ENCODE data around the gene MTMR4. TPM values are rescaled to one million over a fixed set of nuclear protein-coding genes. Genes with fewer than 3 reads are reported as not detected.
A peak's percentile ranks its signal among the peaks of the same experiment; 100 is the strongest.
"Not testable (repeated sequence)": the region's sequence is repeated elsewhere in the genome, so short reads cannot be mapped to it uniquely, and the experiment has no call there.

Gene MTMR4
- total RNA-seq: 51.5 and 80.0 TPM in 2 replicates

GRCh38 chr17:58513965-58514769 lies at the start of gene MTMR4:
MTMR4 (minus strand) TSS chr17:58514638; CDS start chr17:58514407, 231 bp downstream.
- DNase-seq (ENCODE audit: low read depth, low spot score): no peak

GRCh38 chr17:58560511-58560910 lies 46.1 kb upstream of the MTMR4 start:
- no peak for DNase-seq (ENCODE audit: low read depth, low spot score)

GRCh38 chr17:58557981-58558380 lies 43.5 kb upstream of the MTMR4 start:
- DNase-seq (ENCODE audit: low read depth, low spot score): no peak

GRCh38 chr17:58556833-58557250 lies 42.4 kb upstream of the MTMR4 start:
- no peak for DNase-seq (ENCODE audit: low read depth, low spot score)

GRCh38 chr17:58555109-58555508 lies 40.7 kb upstream of the MTMR4 start:
- DNase-seq (ENCODE audit: low read depth, low spot score): not testable (repeated sequence)

GRCh38 chr17:58541249-58541648 lies 26.8 kb upstream of the MTMR4 start:
- no peak for DNase-seq (ENCODE audit: low read depth, low spot score)

- DNase-seq (ENCODE audit: low read depth, low spot score): no peak
These were observed 25.3 kb upstream of the MTMR4 start for GRCh38 chr17:58539698-58540097.

GRCh38 chr17:58538811-58539409 lies 24.5 kb upstream of the MTMR4 start:
- DNase-seq (ENCODE audit: low read depth, low spot score): no peak

- DNase-seq (ENCODE audit: low read depth, low spot score): no peak
These were observed 22.8 kb upstream of the MTMR4 start for GRCh38 chr17:58537266-58537665.

- DNase-seq (ENCODE audit: low read depth, low spot score): no peak
These were observed 22.1 kb upstream of the MTMR4 start for GRCh38 chr17:58536542-58536941.

GRCh38 chr17:58535431-58535830 lies 21.0 kb upstream of the MTMR4 start:
- no peak for DNase-seq (ENCODE audit: low read depth, low spot score)

GRCh38 chr17:58534901-58535421 lies 20.5 kb upstream of the MTMR4 start:
- no peak for DNase-seq (ENCODE audit: low read depth, low spot score)

GRCh38 chr17:58534331-58534730 lies 19.9 kb upstream of the MTMR4 start:
- DNase-seq (ENCODE audit: low read depth, low spot score): no peak

- DNase-seq (ENCODE audit: low read depth, low spot score): no peak
These were observed 19.3 kb upstream of the MTMR4 start for GRCh38 chr17:58533616-58534188.

GRCh38 chr17:58532555-58532951 lies 18.1 kb upstream of the MTMR4 start:
- no peak for DNase-seq (ENCODE audit: low read depth, low spot score)

- no peak for DNase-seq (ENCODE audit: low read depth, low spot score)
These were observed 17.5 kb upstream of the MTMR4 start for GRCh38 chr17:58531661-58532554.

GRCh38 chr17:58531122-58531521 lies 16.7 kb upstream of the MTMR4 start:
- DNase-seq (ENCODE audit: low read depth, low spot score): no peak

- no peak for DNase-seq (ENCODE audit: low read depth, low spot score)
These were observed 16.2 kb upstream of the MTMR4 start for GRCh38 chr17:58530655-58531054.

GRCh38 chr17:58529275-58529674 lies 14.8 kb upstream of the MTMR4 start:
- DNase-seq (ENCODE audit: low read depth, low spot score): no peak

- DNase-seq (ENCODE audit: low read depth, low spot score): no peak
These were observed 14.0 kb upstream of the MTMR4 start for GRCh38 chr17:58528443-58528842.

GRCh38 chr17:58527949-58528348 lies 13.5 kb upstream of the MTMR4 start:
- peak; percentile 63 for DNase-seq (ENCODE audit: low read depth, low spot score)

Measured in pulmonary artery endothelial cell (primary cell).